Stimulated activated CD8-positive, alpha-beta memory T cell treated with anti-CD3 and anti-CD28 coated beads, Interleukin-15, amount 100 ng/mL, for 24 hours (primary cell): ENCODE results near the gene ARHGAP10.
"Not testable (repeated sequence)": the region's sequence is repeated elsewhere in the genome, so short reads cannot be mapped to it uniquely, and the experiment has no call there.

Experiments used
- DNase-seq: peaks from one replicate; pipeline ENCODE4 v3.0.0-alpha.2; 2020; ENCODE audit warnings: low read depth

Gene ARHGAP10

DNA sequence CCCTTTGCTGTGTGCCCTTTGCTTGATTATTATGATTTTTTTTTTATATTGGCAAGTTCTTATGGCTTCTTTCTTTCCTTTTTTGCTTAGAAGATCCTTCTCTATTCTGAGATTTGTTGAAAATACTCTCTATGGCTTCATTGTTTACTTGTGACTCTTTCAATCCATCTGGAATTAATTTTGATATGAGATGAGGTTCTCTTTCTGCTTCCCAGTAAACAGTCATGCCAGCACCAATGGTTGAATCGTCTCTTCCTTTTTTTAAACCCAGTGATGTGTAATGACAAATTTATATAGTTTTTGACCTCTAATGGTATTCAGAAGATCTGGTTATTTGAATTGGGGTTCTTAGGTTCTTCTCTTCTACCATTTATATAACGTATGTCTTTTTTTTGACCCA lies 121.8 kb downstream of the ARHGAP10 start:
- no peak for DNase-seq

DNA sequence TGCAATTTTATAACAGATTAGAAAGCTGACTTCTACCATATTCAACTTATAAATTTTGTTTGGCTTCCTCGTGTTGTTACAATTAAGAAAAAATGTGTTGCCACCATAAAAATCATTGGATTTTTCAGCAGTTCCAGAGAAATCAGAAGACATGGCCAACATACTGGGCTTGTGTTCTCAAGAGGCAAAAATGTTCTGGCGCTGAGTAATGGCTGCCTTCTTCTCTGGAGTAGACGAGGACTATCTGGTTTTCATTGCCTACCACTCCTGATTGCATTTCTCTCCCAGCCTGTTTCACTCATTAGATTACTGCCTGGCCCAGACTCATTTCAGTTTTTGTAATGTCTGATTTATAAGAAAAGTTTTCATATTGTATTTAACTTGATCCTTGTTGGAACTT lies 122.3 kb downstream of the ARHGAP10 start:
- DNase-seq: no peak

GRCh38 chr4:147855571-147856009 lies 123.7 kb downstream of the ARHGAP10 start:
- no peak for DNase-seq

GRCh38 chr4:147860960-147861359 lies 129.1 kb downstream of the ARHGAP10 start:
- DNase-seq: no peak

GRCh38 chr4:147862043-147862692 lies 130.3 kb downstream of the ARHGAP10 start:
- no peak for DNase-seq

DNA sequence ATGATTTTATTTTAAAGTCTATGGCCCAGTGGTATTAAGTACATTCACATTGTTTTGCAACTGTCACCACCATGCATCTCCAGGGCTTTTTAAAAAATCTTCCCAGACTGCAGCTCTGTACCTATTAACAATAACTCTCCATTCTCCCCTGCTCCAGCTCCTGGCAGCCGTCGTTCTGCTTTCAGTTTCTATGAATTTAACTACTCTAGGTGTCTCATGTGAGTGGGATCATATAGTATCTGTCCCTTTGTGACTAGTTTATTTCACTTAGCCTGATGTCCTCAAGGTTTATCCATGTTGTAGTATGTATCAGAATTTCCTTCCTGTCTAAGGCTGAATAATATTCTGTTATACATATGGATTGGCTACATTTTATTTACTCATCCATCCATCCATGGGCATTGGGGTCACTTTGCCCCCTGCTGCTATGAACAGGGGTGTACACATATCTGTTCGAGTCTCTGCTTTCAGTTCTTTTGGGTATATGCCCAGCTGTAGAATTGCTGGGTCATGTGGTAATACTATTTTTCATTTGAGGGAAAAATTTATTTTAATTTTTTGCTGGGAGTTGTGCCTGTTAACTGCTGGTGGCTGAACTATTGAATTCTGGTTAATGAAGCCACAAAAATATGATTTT lies 131.3 kb downstream of the ARHGAP10 start:
- DNase-seq: no peak

GRCh38 chr4:147863808-147864472 lies 132.1 kb downstream of the ARHGAP10 start:
- no peak for DNase-seq

GRCh38 chr4:147864607-147865006 lies 132.7 kb downstream of the ARHGAP10 start:
- DNase-seq: no peak

DNA sequence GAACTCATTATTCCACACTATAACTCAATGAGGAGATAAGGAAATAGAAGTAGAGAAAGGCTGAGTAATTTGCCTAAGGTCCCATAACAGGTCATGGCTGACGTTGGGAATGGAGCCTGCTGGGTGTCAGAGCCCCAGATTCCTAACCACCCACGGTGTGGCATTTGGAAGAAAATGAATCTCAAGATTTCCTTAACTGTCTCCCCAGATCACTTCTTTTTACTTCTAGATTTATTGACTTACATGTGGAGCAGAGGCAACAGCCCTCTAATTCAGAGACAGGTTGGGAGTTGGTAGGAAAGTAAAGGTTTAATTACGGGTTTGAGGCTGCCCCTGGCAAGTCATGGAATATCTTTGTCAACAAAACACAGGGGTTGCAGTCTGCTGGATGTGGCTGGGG lies 134.0 kb downstream of the ARHGAP10 start:
- no peak for DNase-seq

DNA sequence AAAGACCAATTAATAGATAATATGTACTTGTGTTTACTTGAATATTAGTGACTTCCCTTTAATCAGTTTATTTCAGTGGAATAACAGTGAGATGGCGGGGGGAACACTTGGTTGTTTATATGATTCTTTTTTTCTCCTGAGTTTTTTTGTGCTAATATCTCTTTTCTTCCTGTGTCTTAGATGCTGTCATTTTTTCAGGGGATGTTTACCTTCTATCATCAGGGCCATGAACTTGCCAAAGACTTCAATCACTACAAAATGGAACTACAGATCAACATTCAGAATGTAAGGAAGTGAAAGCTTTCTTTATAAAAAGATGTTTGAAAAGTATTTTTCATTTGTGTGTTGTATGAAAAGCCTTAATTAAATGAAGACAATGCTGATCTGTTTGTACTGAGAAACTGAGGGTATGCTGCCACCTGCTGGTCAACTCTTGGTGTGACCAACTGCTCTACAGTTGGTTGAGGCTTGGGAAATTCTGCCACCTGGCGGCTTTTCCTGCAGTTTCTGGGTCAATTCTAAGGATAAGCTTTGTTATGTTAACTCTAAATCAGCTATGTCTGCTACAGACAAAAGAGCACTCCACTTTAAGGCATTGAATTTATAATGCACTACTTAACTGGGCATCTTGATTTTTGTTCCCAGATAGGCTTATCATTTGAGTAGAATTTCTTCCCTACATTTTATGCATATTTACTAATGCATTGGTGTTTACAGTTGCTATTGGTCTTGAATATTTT lies 134.8 kb downstream of the ARHGAP10 start:
- DNase-seq: peak; percentile 81

DNA sequence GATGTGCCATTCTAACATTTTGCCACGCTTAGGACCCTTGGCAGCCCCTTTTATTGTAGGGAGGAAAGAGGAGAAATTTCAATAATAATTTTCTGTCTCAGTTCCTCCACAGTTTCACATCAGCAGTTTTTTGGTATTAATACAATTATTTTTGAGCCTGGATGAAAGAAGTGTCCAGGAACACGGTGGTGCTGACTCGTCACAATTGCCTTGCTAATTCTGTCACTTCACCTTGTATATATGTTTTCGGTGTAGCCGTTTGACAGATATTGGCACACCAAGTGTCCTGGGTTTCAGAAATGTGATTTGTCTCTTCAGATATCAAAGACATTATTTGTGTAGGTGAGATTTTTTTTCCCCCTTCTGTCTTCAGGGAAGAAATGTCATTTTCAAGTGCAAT lies 142.2 kb downstream of the ARHGAP10 start:
- no peak for DNase-seq

GRCh38 chr4:147877308-147877771 lies 145.5 kb downstream of the ARHGAP10 start:
- no peak for DNase-seq

DNA sequence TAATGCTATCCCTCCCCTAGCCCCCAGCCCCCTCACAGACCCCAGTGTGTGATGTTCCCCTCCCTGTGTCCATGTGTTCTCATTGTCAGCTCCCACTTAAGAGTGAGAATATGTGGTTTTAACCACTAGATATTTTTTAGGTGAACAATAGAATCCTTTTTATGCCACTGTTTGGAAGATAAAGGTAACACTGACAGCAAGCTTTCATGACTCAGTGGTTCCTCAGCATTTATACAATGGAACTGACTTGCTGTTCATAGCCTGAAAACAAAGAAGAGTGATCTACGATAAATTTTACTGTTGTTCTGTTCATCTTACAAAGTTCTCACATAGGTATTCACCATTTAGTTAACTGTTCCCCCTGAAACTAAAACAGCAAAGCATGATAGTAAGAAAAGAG lies 147.8 kb downstream of the ARHGAP10 start:
- no peak for DNase-seq

DNA sequence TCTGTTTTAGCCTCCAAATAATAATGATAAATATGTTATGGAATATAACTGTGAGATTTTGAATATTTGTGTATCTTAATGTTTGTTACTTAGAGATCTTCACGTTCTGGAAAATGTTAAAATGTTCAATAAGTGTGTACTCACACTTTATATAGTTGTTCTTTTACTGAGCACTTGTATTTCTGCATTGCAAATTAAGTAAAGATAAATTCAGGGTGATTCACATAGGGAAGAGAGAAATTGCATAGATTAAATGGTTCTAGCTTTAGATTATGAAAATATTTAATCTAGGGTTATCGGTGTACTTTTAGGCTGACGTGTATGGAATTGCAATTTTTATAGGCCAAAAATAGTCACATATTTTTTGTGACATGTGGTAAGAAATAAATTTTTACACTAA lies 148.6 kb downstream of the ARHGAP10 start:
- DNase-seq: no peak

GRCh38 chr4:147884536-147884935 lies 152.6 kb downstream of the ARHGAP10 start:
- DNase-seq: no peak

DNA sequence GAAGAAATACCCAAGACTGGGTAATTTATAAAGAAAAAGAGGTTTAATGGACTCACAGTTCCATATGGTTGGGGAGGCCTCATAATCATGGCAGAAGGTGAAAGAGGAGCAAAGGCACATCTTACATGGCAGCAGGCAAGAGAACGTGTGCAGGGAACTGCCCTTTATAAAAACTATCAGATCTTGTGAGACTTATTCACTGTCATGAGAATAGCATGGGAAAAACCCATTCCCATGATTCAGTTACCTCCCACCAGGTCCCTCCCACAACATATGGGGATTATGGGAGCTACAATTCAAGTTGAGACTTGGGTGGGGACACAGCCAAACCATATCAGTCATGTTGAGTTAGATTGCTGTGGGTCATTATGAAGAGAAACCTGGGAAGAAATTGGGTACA lies 153.3 kb downstream of the ARHGAP10 start:
- DNase-seq: not testable (repeated sequence)

GRCh38 chr4:147891476-147892115 lies 159.7 kb downstream of the ARHGAP10 start:
- DNase-seq: no peak

DNA sequence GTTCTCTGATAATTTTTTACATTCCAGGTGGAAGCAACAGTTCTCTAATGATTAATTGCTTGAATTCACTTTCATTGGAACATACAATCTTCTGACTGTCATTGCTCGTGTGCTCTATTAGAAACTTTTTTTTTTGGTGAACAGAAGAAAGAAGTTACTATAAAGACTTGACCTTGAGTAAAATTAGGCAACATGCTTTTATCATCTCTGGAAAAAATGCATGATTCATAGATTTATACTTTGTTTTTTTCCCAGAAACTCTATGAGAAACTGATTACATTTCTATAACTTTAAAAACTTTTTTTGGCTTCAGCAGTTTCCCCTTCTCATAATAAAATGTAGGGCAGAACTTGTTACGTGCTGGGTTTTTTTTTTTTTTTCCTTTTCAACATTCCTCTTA lies 167.6 kb downstream of the ARHGAP10 start:
- DNase-seq: no peak

- DNase-seq: no peak
These were observed 169.5 kb downstream of the ARHGAP10 start for GRCh38 chr4:147901388-147901787.

- DNase-seq: no peak
These were observed 170.0 kb downstream of the ARHGAP10 start for GRCh38 chr4:147901916-147902315.

DNA sequence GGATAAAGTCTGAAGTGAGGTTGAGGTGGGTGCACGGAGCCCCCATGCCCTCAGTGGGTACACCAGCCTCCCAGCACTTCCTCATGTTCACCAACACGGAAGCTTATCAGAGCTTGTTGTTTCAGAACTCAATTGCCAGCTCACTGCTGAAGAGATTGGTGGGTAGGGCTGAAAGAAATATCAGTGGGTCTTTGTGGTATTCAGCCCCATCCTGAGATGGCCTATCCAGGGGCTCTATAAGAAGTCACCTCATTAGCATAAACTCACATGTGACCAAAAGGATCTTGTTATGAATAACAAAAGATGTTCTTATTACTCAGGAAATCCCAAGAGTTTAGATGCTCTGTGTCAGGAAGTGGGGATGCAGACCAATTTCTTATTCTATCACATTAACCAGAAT lies 177.3 kb downstream of the ARHGAP10 start:
- DNase-seq: no peak

GRCh38 chr4:147910315-147910714 lies 178.4 kb downstream of the ARHGAP10 start:
- DNase-seq: no peak
